HFF-Myc (cell line): ENCODE data around the gene TNPO1.

Experiments used
- DNase-seq: peaks from one replicate; pipeline ENCODE4 v3.0.0-alpha.2; 2011; ENCODE audit warnings: low read depth; ENCODE audit errors: extremely low read depth
- H3K4me3 ChIP-seq: replicated peaks from 2 replicates; pipeline ENCODE4 v1.5.1; 2011; ENCODE audit warnings: low read depth, mild to moderate bottlenecking, control low read depth, low read length
- CTCF ChIP-seq: IDR thresholded peaks from 2 replicates; pipeline ENCODE4 v1.5.1; 2012; ENCODE audit warnings: mild to moderate bottlenecking, low read depth, low read length, control low read depth; ENCODE audit errors: missing control alignments

TNPO1 gene

GRCh38 chr5:72811849-72812248 is 4.6 kb upstream of the TNPO1 start:
- H3K4me3 ChIP-seq = no peak overlapping the region
- DNase-seq = no peak
- TF ChIP-seq CTCF = no peak

- no peak for TF ChIP-seq CTCF
Observed at GRCh38 chr5:72812488-72812887, 4.0 kb upstream of the TNPO1 start.

GRCh38 chr5:72814104-72814503 is 2.4 kb upstream of the TNPO1 start:
- TF ChIP-seq CTCF = no peak
- no peak for DNase-seq
- H3K4me3 ChIP-seq = no peak overlapping the region

More at GRCh38 chr5:72812488-72812887, 4.0 kb upstream of the TNPO1 start:
- no peak overlapping the region for H3K4me3 ChIP-seq
- no peak for DNase-seq

GRCh38 chr5:72814864-72815263 is 1.6 kb upstream of the TNPO1 start:
- no peak for TF ChIP-seq CTCF
- DNase-seq = no peak
- H3K4me3 ChIP-seq = no peak overlapping the region

GRCh38 chr5:72815580-72816283 is 729 bp upstream of the TNPO1 start:
- TF ChIP-seq CTCF = no peak
- H3K4me3 ChIP-seq = peak overlapping the region; percentile 84
- DNase-seq = no peak

- peak overlapping the region; percentile 84 for H3K4me3 ChIP-seq
- TF ChIP-seq CTCF = no peak
- DNase-seq = no peak
Observed at GRCh38 chr5:72817076-72817481, 618 bp downstream of the TNPO1 start.
